Epithelial cell of esophagus (primary cell): Measurements from ENCODE around the gene VPS35L.

ENCODE experiments used
- DNase-seq: peaks from one replicate; pipeline ENCODE4 v3.0.0; 2010; ENCODE audit warnings: low read depth
- H3K4me3 ChIP-seq: 2 replicates; pipeline ENCODE4 v1.5.1; 2011; ENCODE audit warnings: mild to moderate bottlenecking, low read length, control low read depth
- CTCF ChIP-seq: IDR thresholded peaks from 2 replicates; pipeline ENCODE4 v1.5.1; 2011; ENCODE audit warnings: low read depth, mild to moderate bottlenecking, low read length, control low read depth, inconsistent platforms; ENCODE audit not compliant: insufficient read depth; ENCODE audit errors: missing control alignments

VPS35L gene

GRCh38 chr16:19555938-19556771, 652 bp downstream of the VPS35L start:
- H3K4me3 ChIP-seq = peak overlapping the region; percentile 88
- peak; percentile 33 for DNase-seq
- no peak for TF ChIP-seq CTCF

- DNase-seq = peak; percentile 57
- H3K4me3 ChIP-seq = no peak overlapping the region
- peak; percentile 55 for TF ChIP-seq CTCF
These were observed 3.9 kb downstream of the VPS35L start for GRCh38 chr16:19559242-19559910.

GRCh38 chr16:19560078-19560477, 4.6 kb downstream of the VPS35L start:
- TF ChIP-seq CTCF = no peak
- no peak overlapping the region for H3K4me3 ChIP-seq
- DNase-seq = no peak

GRCh38 chr16:19563377-19563776, 7.9 kb downstream of the VPS35L start:
- H3K4me3 ChIP-seq = no peak overlapping the region
- no peak for DNase-seq

GRCh38 chr16:19566362-19566761, 10.9 kb downstream of the VPS35L start:
- TF ChIP-seq CTCF = no peak
- no peak for DNase-seq
- H3K4me3 ChIP-seq = no peak overlapping the region

More at GRCh38 chr16:19563377-19563776, 7.9 kb downstream of the VPS35L start:
- no peak for TF ChIP-seq CTCF

GRCh38 chr16:19567560-19567959, 12.1 kb downstream of the VPS35L start:
- no peak for TF ChIP-seq CTCF
- no peak overlapping the region for H3K4me3 ChIP-seq
- DNase-seq = no peak

GRCh38 chr16:19573997-19574396, 18.5 kb downstream of the VPS35L start:
- no peak for DNase-seq
- no peak overlapping the region for H3K4me3 ChIP-seq
- no peak for TF ChIP-seq CTCF
